GM12864 (cell line): ENCODE data around the gene MARCKS.

ENCODE experiments used
- DNase-seq: peaks from one replicate; pipeline ENCODE4 v3.0.0-alpha.2; 2011; ENCODE audit warnings: low read depth
- H3K4me3 ChIP-seq: 2 replicates; pipeline ENCODE4 v1.5.1; 2011; ENCODE audit warnings: mild to moderate bottlenecking, low read depth, low read length, control low read depth
- CTCF ChIP-seq: IDR thresholded peaks from 2 replicates; pipeline ENCODE4 v1.5.1; 2011; ENCODE audit warnings: low read depth, mild to moderate bottlenecking, moderate library complexity, low read length, control low read depth, inconsistent platforms; ENCODE audit errors: missing control alignments

The MARCKS gene

DNA sequence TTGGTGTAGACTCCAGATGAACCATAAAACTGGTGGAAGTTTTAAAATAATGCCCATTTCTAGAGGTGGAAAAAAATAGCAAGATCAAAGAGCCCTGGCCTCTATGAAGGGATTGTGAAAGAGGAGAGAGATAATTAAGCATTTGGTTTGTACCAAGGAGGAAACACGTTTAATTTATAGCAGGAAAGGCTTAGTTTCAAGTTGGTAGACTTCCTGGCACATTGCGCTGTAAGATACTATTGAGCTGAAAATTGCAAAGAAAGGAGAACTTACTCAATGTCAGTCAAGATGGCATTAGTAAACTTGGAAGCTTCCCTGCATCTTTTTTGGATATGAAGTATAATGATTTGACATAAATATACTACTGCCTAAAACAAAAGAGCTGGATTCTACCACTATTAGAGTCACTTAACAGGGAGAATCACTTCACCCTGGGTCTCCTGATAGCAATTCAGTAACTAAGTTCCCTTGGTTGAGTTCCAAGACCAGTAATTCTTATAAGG, 24.4 kb downstream of the MARCKS start:
- no peak overlapping the region for H3K4me3 ChIP-seq
- TF ChIP-seq CTCF: no peak
- no peak for DNase-seq

DNA sequence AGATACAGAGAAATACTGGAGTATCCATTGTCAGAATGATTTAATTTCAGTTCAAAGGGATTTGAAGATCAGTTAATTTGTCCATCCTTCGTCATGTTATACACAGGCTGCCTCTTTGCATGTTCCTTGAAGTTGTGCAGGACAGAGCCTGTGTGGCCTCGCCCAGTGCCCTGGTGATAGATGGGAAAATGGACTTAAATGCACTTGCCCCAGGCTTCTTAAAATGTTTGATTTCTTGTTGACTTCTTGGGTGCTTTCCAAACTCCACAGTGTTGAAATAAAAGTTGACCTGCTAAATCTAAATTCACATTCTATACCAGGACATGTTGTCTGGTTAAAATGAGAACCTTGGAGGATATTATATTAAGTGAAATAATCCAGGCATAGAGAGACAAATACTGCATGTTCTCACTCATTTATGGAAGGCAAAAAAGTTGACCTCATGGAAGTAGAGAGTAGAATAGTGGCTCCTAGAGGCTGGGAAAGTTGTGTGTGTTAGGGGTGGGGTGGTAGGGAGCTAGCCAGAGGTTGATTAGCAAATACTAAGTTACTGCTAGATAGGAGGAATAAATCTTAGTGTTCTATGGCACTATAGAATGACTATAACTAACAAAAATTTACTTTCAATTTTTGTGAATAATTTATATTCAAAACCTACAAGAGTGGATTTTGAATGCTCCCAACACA, 25.3 kb downstream of the MARCKS start:
- no peak for DNase-seq

DNA sequence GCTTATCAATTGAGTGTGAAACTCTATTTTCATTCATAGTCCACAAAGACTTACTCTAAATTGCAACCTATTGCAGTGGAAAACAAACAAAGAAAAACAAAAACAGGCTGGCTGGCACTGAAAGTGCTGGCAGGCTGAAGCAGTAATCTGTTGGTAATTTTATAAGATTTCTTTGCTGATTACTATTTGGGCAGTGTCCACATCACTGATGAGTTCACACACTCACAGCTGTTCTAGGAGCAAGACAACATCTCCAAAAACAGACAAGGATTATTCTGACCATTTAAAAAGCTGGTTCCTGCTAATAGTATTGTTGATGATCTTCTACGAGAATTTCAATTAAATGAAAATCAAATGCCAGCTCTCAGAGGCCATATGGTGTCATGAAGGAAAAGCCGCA, 26.9 kb downstream of the MARCKS start:
- no peak for TF ChIP-seq CTCF
- no peak overlapping the region for H3K4me3 ChIP-seq
- DNase-seq: no peak

More for the DNA sequence above, 25.3 kb downstream of the MARCKS start:
- H3K4me3 ChIP-seq: no peak overlapping the region
- TF ChIP-seq CTCF: no peak

DNA sequence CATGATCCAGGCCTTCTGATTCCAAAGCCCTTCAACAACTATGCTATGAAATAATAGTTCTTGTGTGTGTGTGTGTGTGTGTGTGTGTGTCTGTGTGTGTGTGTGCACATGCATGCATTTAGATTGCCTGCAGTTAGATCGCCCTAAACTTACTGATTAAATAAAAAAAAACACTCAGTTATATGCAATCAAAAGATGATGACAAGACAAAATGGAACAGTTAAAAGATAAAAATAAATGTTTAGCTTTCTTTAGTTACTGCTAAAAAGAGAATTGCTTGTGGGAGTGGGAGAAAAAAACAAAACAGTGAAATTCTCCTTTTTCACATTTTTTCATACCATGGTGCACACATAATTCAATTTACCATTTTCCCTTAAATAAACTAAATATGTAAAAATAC, 29.4 kb downstream of the MARCKS start:
- TF ChIP-seq CTCF: no peak
- DNase-seq: no peak

GRCh38 chr6:113888493-113888892, 31.3 kb downstream of the MARCKS start:
- DNase-seq: no peak
- TF ChIP-seq CTCF: no peak
- H3K4me3 ChIP-seq: no peak overlapping the region

More for the DNA sequence above, 29.4 kb downstream of the MARCKS start:
- H3K4me3 ChIP-seq: no peak overlapping the region

DNA sequence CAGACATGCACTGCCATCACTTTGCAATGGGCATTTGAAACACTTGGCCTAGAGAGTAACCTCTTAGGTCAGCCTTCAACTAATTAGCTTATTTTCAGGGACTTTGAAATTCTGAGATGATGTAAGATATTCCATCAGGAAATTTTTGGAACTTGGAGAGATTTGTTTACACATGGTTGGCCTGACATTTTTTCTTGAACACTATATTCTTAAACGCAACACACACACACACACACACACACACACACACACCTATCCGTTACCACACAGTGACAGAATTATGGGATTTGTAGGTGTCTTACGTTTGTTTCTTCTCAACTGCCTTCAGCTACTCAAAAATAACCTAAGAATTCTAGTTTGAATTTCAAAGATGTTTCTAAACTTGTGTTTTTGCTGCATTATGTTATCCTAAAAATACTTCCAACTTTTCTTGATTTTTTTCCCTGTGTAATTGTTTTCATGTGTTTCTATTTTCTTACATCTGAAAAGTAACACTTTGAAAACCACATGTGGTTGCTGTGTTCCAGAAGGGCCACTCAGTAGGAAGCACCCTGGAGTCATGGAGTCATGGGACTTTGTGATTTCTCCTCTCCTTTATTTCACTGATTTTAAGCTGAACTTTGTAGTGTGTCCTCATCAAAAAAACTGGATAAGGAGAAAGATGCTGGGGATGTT, 31.9 kb downstream of the MARCKS start:
- no peak for DNase-seq
- no peak overlapping the region for H3K4me3 ChIP-seq
- no peak for TF ChIP-seq CTCF

GRCh38 chr6:113893451-113893850, 36.3 kb downstream of the MARCKS start:
- DNase-seq: no peak
- TF ChIP-seq CTCF: no peak

More at GRCh38 chr6:113893451-113893850, 36.3 kb downstream of the MARCKS start:
- H3K4me3 ChIP-seq: no peak overlapping the region
